ENCODE measurements around the gene RBFOX2. TPM values are rescaled to one million over a fixed set of nuclear protein-coding genes. Genes with fewer than 3 reads are reported as not detected.

Gene RBFOX2
- polyA plus RNA-seq, 1 of the 3 experiments (the other 2 are of a cell fraction), result 115 TPM

DNA sequence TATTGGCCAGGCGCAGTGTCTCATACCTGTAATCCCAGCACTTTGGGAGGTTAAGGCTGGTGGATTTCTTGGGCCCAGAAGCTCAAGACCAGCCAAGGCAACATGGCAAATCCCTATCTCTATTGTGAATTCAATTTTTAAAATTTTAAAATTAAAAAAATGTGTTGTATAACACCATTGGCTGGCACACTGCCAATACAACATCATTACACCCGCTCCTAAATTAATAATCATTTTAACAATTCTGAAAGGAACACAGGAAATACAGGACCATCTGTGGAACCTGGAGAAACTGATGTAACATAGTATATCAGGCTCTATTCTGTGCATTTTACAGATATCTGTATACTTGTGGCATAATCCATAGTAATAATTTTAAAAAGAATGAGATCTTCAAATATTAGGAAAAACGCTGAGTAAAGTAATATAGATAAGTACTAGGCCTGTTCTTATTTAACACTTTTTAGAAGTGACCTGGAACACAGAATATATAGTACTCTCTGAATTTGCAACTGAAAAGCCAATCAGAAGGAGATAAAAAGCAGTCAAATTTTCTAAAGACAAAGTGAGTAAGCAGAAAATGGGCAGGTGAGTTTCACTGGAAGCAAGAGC, 186.6 kb downstream of the RBFOX2 start:
- H3K4me3 ChIP-seq (ENCODE audit: low read depth in 2 of 2, low read length in 1 of 2), result no peak overlapping the region
- H2AFZ ChIP-seq (ENCODE audit: low read depth), result no peak overlapping the region
- ChIA-PET CTCF (interaction anchor here (0.6 to 2.6 kb wide), 15 partner anchors 11 to 224 kb away, joined by 3 to 7 read pairs (median 4); no protein-coding TSS in a partner anchor), POLR2A (interaction anchor here (0.6 to 1.0 kb wide), 2 partner anchors 74 to 459 kb away, joined by 3 to 4 read pairs; no protein-coding TSS in a partner anchor)
- H3K79me2 ChIP-seq (ENCODE audit: insufficient read depth), result peaks cover 81% of the 10 kb centered on the region
- peaks cover 43% of the 10 kb centered on the region for H4K20me1 ChIP-seq (ENCODE audit: insufficient read depth)
- 77% methylated on average over 3 of the region's 3 CpGs for WGBS (ENCODE audit: low lambda C conversion rate)
- no peak overlapping the region for H3K9ac ChIP-seq
- TF ChIP-seq EP300 (IDR thresholded peaks at IDR 0.05; ENCODE audit: borderline replicate concordance in 1 of 2, low read depth in 1 of 2, low read length in 1 of 2) (no peak), TCF12 (IDR thresholded peaks at IDR 0.05) (no peak), USF2 (IDR thresholded peaks at IDR 0.05; ENCODE audit: borderline replicate concordance, low read depth, low read length) (no peak), NRF1 (IDR thresholded peaks at IDR 0.05; ENCODE audit: low read depth, low read length) (no peak), GATA2 (CRISPR knock-in tag; IDR thresholded peaks at IDR 0.05) (no peak), CHD2 (IDR thresholded peaks at IDR 0.05; ENCODE audit: low read length, partially characterized antibody) (no peak), SMC3 (IDR thresholded peaks at IDR 0.05; ENCODE audit: low read depth, low read length) (no peak), TEAD4 (IDR thresholded peaks at IDR 0.05; ENCODE audit: borderline replicate concordance, insufficient read depth) (no peak), SIN3A (IDR thresholded peaks at IDR 0.05; ENCODE audit: borderline replicate concordance, low read depth, low read length) (no peak), JUND (IDR thresholded peaks at IDR 0.05) (no peak), RFX5 (IDR thresholded peaks at IDR 0.05; ENCODE audit: low read length) (no peak), POLR2AphosphoS5 (IDR thresholded peaks at IDR 0.05; ENCODE audit: low read depth, low read length) (no peak), GABPA (IDR thresholded peaks at IDR 0.05; ENCODE audit: low read depth) (no peak)
- TF ChIP-seq, protein P1, sequence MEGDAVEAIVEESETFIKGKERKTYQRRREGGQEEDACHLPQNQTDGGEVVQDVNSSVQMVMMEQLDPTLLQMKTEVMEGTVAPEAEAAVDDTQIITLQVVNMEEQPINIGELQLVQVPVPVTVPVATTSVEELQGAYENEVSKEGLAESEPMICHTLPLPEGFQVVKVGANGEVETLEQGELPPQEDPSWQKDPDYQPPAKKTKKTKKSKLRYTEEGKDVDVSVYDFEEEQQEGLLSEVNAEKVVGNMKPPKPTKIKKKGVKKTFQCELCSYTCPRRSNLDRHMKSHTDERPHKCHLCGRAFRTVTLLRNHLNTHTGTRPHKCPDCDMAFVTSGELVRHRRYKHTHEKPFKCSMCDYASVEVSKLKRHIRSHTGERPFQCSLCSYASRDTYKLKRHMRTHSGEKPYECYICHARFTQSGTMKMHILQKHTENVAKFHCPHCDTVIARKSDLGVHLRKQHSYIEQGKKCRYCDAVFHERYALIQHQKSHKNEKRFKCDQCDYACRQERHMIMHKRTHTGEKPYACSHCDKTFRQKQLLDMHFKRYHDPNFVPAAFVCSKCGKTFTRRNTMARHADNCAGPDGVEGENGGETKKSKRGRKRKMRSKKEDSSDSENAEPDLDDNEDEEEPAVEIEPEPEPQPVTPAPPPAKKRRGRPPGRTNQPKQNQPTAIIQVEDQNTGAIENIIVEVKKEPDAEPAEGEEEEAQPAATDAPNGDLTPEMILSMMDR (IDR thresholded peaks at IDR 0.05), result no peak
- TF ChIP-seq, protein P2, sequence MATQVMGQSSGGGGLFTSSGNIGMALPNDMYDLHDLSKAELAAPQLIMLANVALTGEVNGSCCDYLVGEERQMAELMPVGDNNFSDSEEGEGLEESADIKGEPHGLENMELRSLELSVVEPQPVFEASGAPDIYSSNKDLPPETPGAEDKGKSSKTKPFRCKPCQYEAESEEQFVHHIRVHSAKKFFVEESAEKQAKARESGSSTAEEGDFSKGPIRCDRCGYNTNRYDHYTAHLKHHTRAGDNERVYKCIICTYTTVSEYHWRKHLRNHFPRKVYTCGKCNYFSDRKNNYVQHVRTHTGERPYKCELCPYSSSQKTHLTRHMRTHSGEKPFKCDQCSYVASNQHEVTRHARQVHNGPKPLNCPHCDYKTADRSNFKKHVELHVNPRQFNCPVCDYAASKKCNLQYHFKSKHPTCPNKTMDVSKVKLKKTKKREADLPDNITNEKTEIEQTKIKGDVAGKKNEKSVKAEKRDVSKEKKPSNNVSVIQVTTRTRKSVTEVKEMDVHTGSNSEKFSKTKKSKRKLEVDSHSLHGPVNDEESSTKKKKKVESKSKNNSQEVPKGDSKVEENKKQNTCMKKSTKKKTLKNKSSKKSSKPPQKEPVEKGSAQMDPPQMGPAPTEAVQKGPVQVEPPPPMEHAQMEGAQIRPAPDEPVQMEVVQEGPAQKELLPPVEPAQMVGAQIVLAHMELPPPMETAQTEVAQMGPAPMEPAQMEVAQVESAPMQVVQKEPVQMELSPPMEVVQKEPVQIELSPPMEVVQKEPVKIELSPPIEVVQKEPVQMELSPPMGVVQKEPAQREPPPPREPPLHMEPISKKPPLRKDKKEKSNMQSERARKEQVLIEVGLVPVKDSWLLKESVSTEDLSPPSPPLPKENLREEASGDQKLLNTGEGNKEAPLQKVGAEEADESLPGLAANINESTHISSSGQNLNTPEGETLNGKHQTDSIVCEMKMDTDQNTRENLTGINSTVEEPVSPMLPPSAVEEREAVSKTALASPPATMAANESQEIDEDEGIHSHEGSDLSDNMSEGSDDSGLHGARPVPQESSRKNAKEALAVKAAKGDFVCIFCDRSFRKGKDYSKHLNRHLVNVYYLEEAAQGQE (IDR thresholded peaks at IDR 0.05; ENCODE audit: low read depth, low read length), result no peak
- no peaks in the 10 kb centered on the region for H3K27me3 ChIP-seq (ENCODE audit: insufficient read depth)
- DNase-seq, result no peak
- H3K36me3 ChIP-seq (replicated peaks in 1 of 2; ENCODE audit: control insufficient read depth in 1 of 2, insufficient read depth in 2 of 2, low read length in 1 of 2), result peaks cover 0 to 3% of the 10 kb centered on the region in 2 experiments
- peaks cover 23% of the 10 kb centered on the region for H3F3A ChIP-seq (replicated peaks; ENCODE audit: insufficient read depth)
- H3K27ac ChIP-seq (ENCODE audit: low read depth in 2 of 2, low read length in 1 of 2), result peak overlapping the region; percentile 9 to 59; a peak in 3 of 4 replicates
- no peak overlapping the region for H3K4me2 ChIP-seq
- peaks cover 5 to 31% of the 10 kb centered on the region in 2 experiments; a peak in 3 of 4 replicates for H3K4me1 ChIP-seq (ENCODE audit: control insufficient read depth in 1 of 2, insufficient read depth in 2 of 2, low read depth in 1 of 2, low read length in 1 of 2)
- H3K9me2 ChIP-seq, result no peaks in the 10 kb centered on the region
- no peaks in the 10 kb centered on the region for H3K9me3 ChIP-seq
